Activated CD4-positive, alpha-beta T cell treated with anti-CD3 and anti-CD28 coated beads, Interleukin-2, amount 10 ng/mL, durations not matched to agents 24 days and 14 days (primary cell): ENCODE data around the gene NBAS. TPM values are rescaled to one million over a fixed set of nuclear protein-coding genes. Genes with fewer than 3 reads are reported as not detected.
A peak's percentile ranks its signal among the peaks of the same experiment; 100 is the strongest.

Source experiments
- DNase-seq: peaks from one replicate; pipeline ENCODE4 v3.0.0; 2022
- H3K27ac Mint-ChIP-seq: one replicate; pipeline ENCODE4 v1.8.0; 2022; ENCODE audit warnings: mild to moderate bottlenecking, mixed read lengths
- H3K27me3 Mint-ChIP-seq: one replicate; pipeline ENCODE4 v1.8.0; 2022; ENCODE audit warnings: mixed read lengths
- H3K36me3 Mint-ChIP-seq: one replicate; pipeline ENCODE4 v1.8.0; 2022; ENCODE audit warnings: low read depth, mild to moderate bottlenecking, mixed read lengths
- H3K4me1 Mint-ChIP-seq: one replicate; pipeline ENCODE4 v1.8.0; 2021; ENCODE audit warnings: mixed read lengths
- H3K4me3 Mint-ChIP-seq: one replicate; pipeline ENCODE4 v1.8.0; 2022; ENCODE audit warnings: mild to moderate bottlenecking, moderate library complexity, mixed read lengths
- H3K9me3 Mint-ChIP-seq: one replicate; pipeline ENCODE4 v1.8.0; 2021; ENCODE audit warnings: mixed read lengths
- intact Hi-C: fragments of 100-400 bp; cut with micrococcal nuclease; formaldehyde crosslinking; loops from one replicate; pipeline ENCODE4 v1.15.1; 2023
- total RNA-seq: library from RNA; stranded (reverse); gene quantifications from 2 replicates; pipeline ENCODE4 v1.2.3, GENCODE V29; 2022

Gene NBAS
- 37.4 and 38.5 TPM in 2 replicates for total RNA-seq

GRCh38 chr2:15560988-15561573 is at the start of gene NBAS:
NBAS (minus strand) TSS chr2:15561334; CDS start chr2:15561304, 30 bp downstream.
- intact Hi-C loops, result loop anchor here (1.0 to 5.0 kb wide), 4 partner anchors 30 to 419 kb away; partner anchors contain the start of gene DDX1
- no peaks in the 10 kb centered on the region for H3K9me3 Mint-ChIP-seq
- no peaks in the 10 kb centered on the region for H3K36me3 Mint-ChIP-seq
- H3K27ac Mint-ChIP-seq, result peak within 1 kb of the TSS; percentile 94
- peak within 1 kb of the TSS; percentile 99 for H3K4me3 Mint-ChIP-seq
- DNase-seq, result peak; percentile 92
- peaks cover 31% of the 10 kb centered on the region for H3K4me1 Mint-ChIP-seq
- H3K27me3 Mint-ChIP-seq, result peaks cover 3% of the 10 kb centered on the region

- peaks cover 51% of the 10 kb centered on the region for H3K36me3 Mint-ChIP-seq
- DNase-seq, result no peak
- no peaks in the 10 kb centered on the region for H3K27me3 Mint-ChIP-seq
- no peak overlapping the region for H3K27ac Mint-ChIP-seq
- intact Hi-C loops, result no loop called here
- H3K4me1 Mint-ChIP-seq, result no peaks in the 10 kb centered on the region
- H3K4me3 Mint-ChIP-seq, result no peak overlapping the region
- H3K9me3 Mint-ChIP-seq, result no peaks in the 10 kb centered on the region
These were observed 49.4 kb upstream of the NBAS start for GRCh38 chr2:15610430-15610952.

GRCh38 chr2:15609341-15610042 is 48.4 kb upstream of the NBAS start:
- intact Hi-C loops, result no loop called here
- H3K9me3 Mint-ChIP-seq, result no peaks in the 10 kb centered on the region
- H3K4me3 Mint-ChIP-seq, result no peak overlapping the region
- no peak overlapping the region for H3K27ac Mint-ChIP-seq
- H3K27me3 Mint-ChIP-seq, result no peaks in the 10 kb centered on the region
- no peak for DNase-seq
- no peaks in the 10 kb centered on the region for H3K4me1 Mint-ChIP-seq
- peaks cover 55% of the 10 kb centered on the region for H3K36me3 Mint-ChIP-seq

- H3K4me3 Mint-ChIP-seq, result no peak overlapping the region
- no peak overlapping the region for H3K27ac Mint-ChIP-seq
- intact Hi-C loops, result no loop called here
- no peaks in the 10 kb centered on the region for H3K4me1 Mint-ChIP-seq
- H3K27me3 Mint-ChIP-seq, result no peaks in the 10 kb centered on the region
- H3K36me3 Mint-ChIP-seq, result peaks cover 53% of the 10 kb centered on the region
- DNase-seq, result no peak
- H3K9me3 Mint-ChIP-seq, result no peaks in the 10 kb centered on the region
These were observed 47.2 kb upstream of the NBAS start for GRCh38 chr2:15608392-15608761.

GRCh38 chr2:15607709-15608391 is 46.7 kb upstream of the NBAS start:
- H3K4me1 Mint-ChIP-seq, result no peaks in the 10 kb centered on the region
- H3K27ac Mint-ChIP-seq, result no peak overlapping the region
- H3K4me3 Mint-ChIP-seq, result no peak overlapping the region
- intact Hi-C loops, result no loop called here
- no peaks in the 10 kb centered on the region for H3K9me3 Mint-ChIP-seq
- H3K27me3 Mint-ChIP-seq, result no peaks in the 10 kb centered on the region
- H3K36me3 Mint-ChIP-seq, result peaks cover 56% of the 10 kb centered on the region
- DNase-seq, result no peak

- Mint-ChIP-seq H3K4me3 (no peak overlapping the region), H3K27me3 (no peaks in the 10 kb centered on the region), H3K36me3 (peaks cover 63% of the 10 kb centered on the region), H3K9me3 (no peaks in the 10 kb centered on the region), H3K27ac (no peak overlapping the region), H3K4me1 (no peaks in the 10 kb centered on the region)
- no peak for DNase-seq
- intact Hi-C loops, result no loop called here
These were observed 45.6 kb upstream of the NBAS start for GRCh38 chr2:15606481-15607441.

GRCh38 chr2:15605721-15606120 is 44.6 kb upstream of the NBAS start:
- Mint-ChIP-seq H3K4me1 (no peaks in the 10 kb centered on the region), H3K9me3 (no peaks in the 10 kb centered on the region), H3K4me3 (no peak overlapping the region), H3K36me3 (peaks cover 70% of the 10 kb centered on the region), H3K27me3 (no peaks in the 10 kb centered on the region), H3K27ac (no peak overlapping the region)
- no peak for DNase-seq
- intact Hi-C loops, result no loop called here

- Mint-ChIP-seq H3K9me3 (no peaks in the 10 kb centered on the region), H3K36me3 (peaks cover 63% of the 10 kb centered on the region), H3K27ac (no peak overlapping the region), H3K27me3 (no peaks in the 10 kb centered on the region), H3K4me3 (no peak overlapping the region), H3K4me1 (no peaks in the 10 kb centered on the region)
- no peak for DNase-seq
- intact Hi-C loops, result no loop called here
These were observed 42.8 kb upstream of the NBAS start for GRCh38 chr2:15603948-15604347.

GRCh38 chr2:15603044-15603765 is 42.1 kb upstream of the NBAS start:
- Mint-ChIP-seq H3K27me3 (no peaks in the 10 kb centered on the region), H3K4me3 (no peak overlapping the region), H3K9me3 (no peaks in the 10 kb centered on the region), H3K27ac (no peak overlapping the region), H3K36me3 (peaks cover 67% of the 10 kb centered on the region), H3K4me1 (no peaks in the 10 kb centered on the region)
- no peak for DNase-seq
- intact Hi-C loops, result no loop called here

- H3K36me3 Mint-ChIP-seq, result peaks cover 65% of the 10 kb centered on the region
- H3K27me3 Mint-ChIP-seq, result no peaks in the 10 kb centered on the region
- no peak overlapping the region for H3K27ac Mint-ChIP-seq
- no peaks in the 10 kb centered on the region for H3K4me1 Mint-ChIP-seq
- no peaks in the 10 kb centered on the region for H3K9me3 Mint-ChIP-seq
- DNase-seq, result no peak
- intact Hi-C loops, result no loop called here
- no peak overlapping the region for H3K4me3 Mint-ChIP-seq
These were observed 41.3 kb upstream of the NBAS start for GRCh38 chr2:15602393-15602792.

GRCh38 chr2:15601681-15602080 is 40.5 kb upstream of the NBAS start:
- Mint-ChIP-seq H3K27ac (no peak overlapping the region), H3K4me3 (no peak overlapping the region), H3K4me1 (no peaks in the 10 kb centered on the region), H3K36me3 (peaks cover 66% of the 10 kb centered on the region), H3K9me3 (no peaks in the 10 kb centered on the region), H3K27me3 (no peaks in the 10 kb centered on the region)
- DNase-seq, result no peak
- intact Hi-C loops, result no loop called here

- no peaks in the 10 kb centered on the region for H3K27me3 Mint-ChIP-seq
- no peak for DNase-seq
- intact Hi-C loops, result loop anchor here (10.0 kb wide), 1 partner anchor 425 kb away; no protein-coding TSS in a partner anchor
- H3K27ac Mint-ChIP-seq, result no peak overlapping the region
- H3K4me1 Mint-ChIP-seq, result peaks cover 5% of the 10 kb centered on the region
- H3K4me3 Mint-ChIP-seq, result no peak overlapping the region
- peaks cover 68% of the 10 kb centered on the region for H3K36me3 Mint-ChIP-seq
- no peaks in the 10 kb centered on the region for H3K9me3 Mint-ChIP-seq
These were observed 38.9 kb upstream of the NBAS start for GRCh38 chr2:15599994-15600393.

GRCh38 chr2:15596968-15597367 is 35.8 kb upstream of the NBAS start:
- Mint-ChIP-seq H3K27ac (no peak overlapping the region), H3K27me3 (no peaks in the 10 kb centered on the region), H3K36me3 (peaks cover 54% of the 10 kb centered on the region), H3K4me3 (no peak overlapping the region), H3K4me1 (peaks cover 20% of the 10 kb centered on the region), H3K9me3 (no peaks in the 10 kb centered on the region)
- intact Hi-C loops, result loop anchor here (10.0 kb wide), 1 partner anchor 422 kb away; no protein-coding TSS in a partner anchor
- DNase-seq, result no peak
